Right lobe of liver (tissue), 4 donors: ENCODE results near the gene OPA1.

Experiments used
- CTCF ChIP-seq, 4 donors: fragments of 200-600 bp in 3 of 4; fragments of 450-650 bp in 1 of 4; IDR thresholded peaks; one replicate each; pipeline versions ENCODE4 v1.5.1 to v1.8.0; 2016 to 2022; ENCODE audit warnings: antibody characterized with exemption in 4 of 4, mild to moderate bottlenecking in 2 of 4
- POLR2A ChIP-seq: fragments of 450-650 bp; IDR thresholded peaks from one replicate; pipeline ENCODE4 v1.6.1; 2017; ENCODE audit warnings: antibody characterized with exemption, mild to moderate bottlenecking
- donor health status: DM: no; HTN: no; CAD: no.
- donor health status: DM: no; HTN: no; CAD: no.
- donor health status: DM: no; HTN: yes; CAD: no.

GRCh38 chr3:193560870-193561269 lies 32.1 kb upstream of the OPA1 start:
- no peak for TF ChIP-seq CTCF (IDR thresholded peaks at IDR 0.05)
- TF ChIP-seq POLR2A: no peak
